Measurements from ENCODE around the gene DMRT3. TPM values are rescaled to one million over a fixed set of nuclear protein-coding genes. Genes with fewer than 3 reads are reported as not detected.

DMRT3 gene
- total RNA-seq, 3 donors from 2014 or later = not detected

- no peak for DNase-seq
- peak; percentile 41 for ATAC-seq
- H3K4me3 ChIP-seq = no peak overlapping the region
Measured at GRCh38 chr9:976943-977837, 735 bp downstream of the DMRT3 start.

DNA sequence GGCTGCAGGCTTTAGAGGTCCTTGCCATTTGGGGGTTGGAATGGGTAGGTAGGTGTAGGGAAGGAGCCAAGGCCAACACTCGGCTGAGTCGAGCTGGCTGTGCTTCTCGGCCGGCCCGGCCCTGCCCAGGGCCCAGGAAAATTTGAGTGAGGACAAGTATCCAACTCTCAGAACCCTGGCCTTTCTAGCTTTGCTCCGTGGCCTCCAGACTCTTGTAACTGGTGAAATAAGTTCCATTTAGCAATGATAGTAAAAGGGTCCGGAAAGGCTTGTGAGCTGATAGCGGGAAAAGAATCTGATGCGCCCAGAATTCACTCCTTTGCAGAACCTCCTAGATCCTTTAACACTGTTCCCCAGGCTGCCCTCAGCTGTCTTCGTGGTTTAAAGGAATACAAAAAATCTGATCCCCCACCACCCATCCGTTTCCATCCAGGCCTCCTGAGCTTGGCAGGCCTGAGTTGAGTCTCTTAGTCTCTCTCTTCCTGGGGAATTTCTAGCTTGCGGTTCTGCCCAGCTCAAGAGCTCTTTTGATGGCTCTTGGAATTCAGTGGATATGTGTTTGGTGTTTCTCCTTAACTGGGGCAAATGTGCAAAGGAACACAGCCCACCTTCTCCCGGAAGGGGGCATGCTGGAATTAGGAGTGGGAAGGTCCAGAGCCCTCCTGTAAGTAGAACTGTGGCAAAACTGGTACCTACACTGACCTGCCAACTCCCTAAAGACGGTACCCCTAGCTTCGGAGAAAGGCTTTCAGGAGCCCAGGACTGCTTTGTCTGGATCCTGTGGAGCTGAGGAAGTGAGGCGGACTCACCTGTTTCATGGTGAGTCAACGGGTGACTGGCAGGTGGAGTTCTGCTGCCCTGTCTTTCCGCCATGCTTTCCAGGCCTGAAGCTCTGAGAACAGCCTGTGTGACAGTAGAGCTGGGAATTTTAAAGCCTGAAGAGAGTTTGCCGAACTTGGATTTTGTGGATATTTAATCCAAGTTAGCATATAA is 1.7 kb downstream of the DMRT3 start:
- no peak for DNase-seq
- no peaks in the 10 kb centered on the region for H3K36me3 ChIP-seq (ENCODE audit: low read depth)
- TF ChIP-seq, protein P1, sequence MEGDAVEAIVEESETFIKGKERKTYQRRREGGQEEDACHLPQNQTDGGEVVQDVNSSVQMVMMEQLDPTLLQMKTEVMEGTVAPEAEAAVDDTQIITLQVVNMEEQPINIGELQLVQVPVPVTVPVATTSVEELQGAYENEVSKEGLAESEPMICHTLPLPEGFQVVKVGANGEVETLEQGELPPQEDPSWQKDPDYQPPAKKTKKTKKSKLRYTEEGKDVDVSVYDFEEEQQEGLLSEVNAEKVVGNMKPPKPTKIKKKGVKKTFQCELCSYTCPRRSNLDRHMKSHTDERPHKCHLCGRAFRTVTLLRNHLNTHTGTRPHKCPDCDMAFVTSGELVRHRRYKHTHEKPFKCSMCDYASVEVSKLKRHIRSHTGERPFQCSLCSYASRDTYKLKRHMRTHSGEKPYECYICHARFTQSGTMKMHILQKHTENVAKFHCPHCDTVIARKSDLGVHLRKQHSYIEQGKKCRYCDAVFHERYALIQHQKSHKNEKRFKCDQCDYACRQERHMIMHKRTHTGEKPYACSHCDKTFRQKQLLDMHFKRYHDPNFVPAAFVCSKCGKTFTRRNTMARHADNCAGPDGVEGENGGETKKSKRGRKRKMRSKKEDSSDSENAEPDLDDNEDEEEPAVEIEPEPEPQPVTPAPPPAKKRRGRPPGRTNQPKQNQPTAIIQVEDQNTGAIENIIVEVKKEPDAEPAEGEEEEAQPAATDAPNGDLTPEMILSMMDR (IDR thresholded peaks at IDR 0.05) = no peak
- intact Hi-C loops (cut with DNase I, micrococcal nuclease) = no loop called here
- no peaks in the 10 kb centered on the region for H3K9me3 ChIP-seq
- no peak overlapping the region for H3K4me3 ChIP-seq
- ATAC-seq = no peak
- H3K4me1 ChIP-seq (ENCODE audit: low read depth) = peaks cover 11% of the 10 kb centered on the region

More at GRCh38 chr9:976943-977837, 735 bp downstream of the DMRT3 start:
- H3K9me3 ChIP-seq = no peaks in the 10 kb centered on the region
- H3K4me1 ChIP-seq (ENCODE audit: low read depth) = peaks cover 18% of the 10 kb centered on the region
- H3K36me3 ChIP-seq (ENCODE audit: low read depth) = no peaks in the 10 kb centered on the region
- intact Hi-C loops (cut with DNase I, micrococcal nuclease) = no loop called here
- TF ChIP-seq, protein P1 (IDR thresholded peaks at IDR 0.05) = no peak

- DNase-seq (no peak), ATAC-seq (no peak)
- Histone ChIP-seq H3K9me3 (no peaks in the 10 kb centered on the region), H3K36me3 (ENCODE audit: low read depth) (no peaks in the 10 kb centered on the region), H3K4me3 (no peak overlapping the region), H3K4me1 (ENCODE audit: low read depth) (peaks cover 11% of the 10 kb centered on the region)
- TF ChIP-seq, protein P1 (IDR thresholded peaks at IDR 0.05) = no peak
- intact Hi-C loops (cut with DNase I, micrococcal nuclease) = no loop called here
Measured at GRCh38 chr9:979983-980382, 3.5 kb downstream of the DMRT3 start.

DNA sequence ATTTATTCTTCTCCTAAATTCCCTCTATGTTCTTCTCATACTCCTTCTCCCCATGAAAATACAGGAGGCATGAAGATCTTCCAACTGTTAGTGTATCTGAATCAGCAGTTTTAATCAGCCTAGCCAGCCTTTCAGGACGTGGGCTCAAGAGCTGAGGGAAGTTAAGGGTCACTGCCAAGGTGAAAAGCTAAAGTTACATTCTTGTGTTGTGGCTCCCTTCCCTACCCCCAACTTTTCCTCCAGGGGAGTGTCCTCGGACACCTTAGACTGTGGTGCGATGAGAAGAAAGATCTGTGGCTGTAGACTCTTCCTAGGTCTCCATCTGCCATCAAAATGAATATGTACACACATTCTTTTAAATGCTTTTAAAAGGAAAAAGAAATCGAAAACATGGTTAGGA is 4.2 kb downstream of the DMRT3 start:
- DNase-seq (no peak), ATAC-seq (no peak)
- intact Hi-C loops (cut with DNase I, micrococcal nuclease) = no loop called here
- TF ChIP-seq, protein P1 (IDR thresholded peaks at IDR 0.05) = no peak
- no peaks in the 10 kb centered on the region for H3K9me3 ChIP-seq
- no peaks in the 10 kb centered on the region for H3K36me3 ChIP-seq (ENCODE audit: low read depth)
- no peak overlapping the region for H3K4me3 ChIP-seq
- peaks cover 11% of the 10 kb centered on the region for H3K4me1 ChIP-seq (ENCODE audit: low read depth)

- intact Hi-C loops (cut with DNase I, micrococcal nuclease) = no loop called here
- TF ChIP-seq, protein P1 (IDR thresholded peaks at IDR 0.05) = no peak
- Histone ChIP-seq H3K36me3 (ENCODE audit: low read depth) (no peaks in the 10 kb centered on the region), H3K4me3 (no peak overlapping the region), H3K9me3 (no peaks in the 10 kb centered on the region), H3K4me1 (ENCODE audit: low read depth) (peaks cover 6% of the 10 kb centered on the region)
- DNase-seq = no peak
- no peak for ATAC-seq
Measured at GRCh38 chr9:981491-981898, 5.0 kb downstream of the DMRT3 start.

Data from mucosa of descending colon (tissue), 3 donors.